Measurements from ENCODE around the gene PRAMEF5.
A peak's percentile ranks its signal among the peaks of the same experiment; 100 is the strongest.
"Not testable (repeated sequence)": the region's sequence is repeated elsewhere in the genome, so short reads cannot be mapped to it uniquely, and the experiment has no call there.

PRAMEF5 gene

GRCh38 chr1:13228343-13228781, 25.6 kb upstream of the PRAMEF5 start:
- no peak overlapping the region for H2BK120ac ChIP-seq (ENCODE audit: insufficient read depth, low read length, poor library complexity)
- H3K14ac ChIP-seq (ENCODE audit: low read length), result no peak overlapping the region
- no peak overlapping the region for H4K8ac ChIP-seq (ENCODE audit: low read depth, low read length)
- no peaks in the 10 kb centered on the region for H3K4me1 ChIP-seq (ENCODE audit: control insufficient read depth in 1 of 2, insufficient read depth in 2 of 2, low read length in 2 of 2)
- H3K4me2 ChIP-seq (ENCODE audit: low read length), result no peak overlapping the region
- peaks cover 40% of the 10 kb centered on the region for H3K9me3 ChIP-seq (ENCODE audit: insufficient read depth, low read depth, low read length)
- no peak overlapping the region for H2BK5ac ChIP-seq (ENCODE audit: low read depth, low read length, poor library complexity)
- H2AFZ ChIP-seq (ENCODE audit: insufficient read depth, low read length, poor library complexity), result no peak overlapping the region
- H4K91ac ChIP-seq (ENCODE audit: low read depth, low read length), result no peak overlapping the region
- no peak overlapping the region for H4K12ac ChIP-seq (ENCODE audit: low read depth, low read length)
- WGBS (ENCODE audit: extremely low coverage, insufficient coverage, insufficient read length), result no CpG with 5 or more reads among the region's 7 CpGs
- H2AK5ac ChIP-seq (ENCODE audit: low read length), result no peak overlapping the region
- H3K23ac ChIP-seq (ENCODE audit: low read length), result no peak overlapping the region
- no peak overlapping the region for H3K27ac ChIP-seq (ENCODE audit: low read depth, low read length)
- no peaks in the 10 kb centered on the region for H3K79me1 ChIP-seq (ENCODE audit: low read length)
- H2BK12ac ChIP-seq (ENCODE audit: low read length), result no peak overlapping the region
- H3K27me3 ChIP-seq (ENCODE audit: insufficient read depth, low read length), result no peaks in the 10 kb centered on the region
- no peak overlapping the region for H3K9ac ChIP-seq (ENCODE audit: low read length)
- no peak overlapping the region for H3K18ac ChIP-seq (ENCODE audit: low read length)
- peak; percentile 22 to 50 for DNase-seq
- H3K36me3 ChIP-seq (ENCODE audit: control insufficient read depth in 1 of 2, insufficient read depth in 2 of 2, low read length in 2 of 2), result no peaks in the 10 kb centered on the region
- H3K4ac ChIP-seq (ENCODE audit: low read depth, low read length), result no peak overlapping the region
- H3K79me2 ChIP-seq (ENCODE audit: control insufficient read depth, insufficient read depth, low read length, poor library complexity), result no peaks in the 10 kb centered on the region
- H3K4me3 ChIP-seq (ENCODE audit: low read depth, low read length), result no peak overlapping the region

GRCh38 chr1:13230096-13230495, 23.9 kb upstream of the PRAMEF5 start:
- H4K12ac ChIP-seq (ENCODE audit: low read depth, low read length); H2AK5ac ChIP-seq (ENCODE audit: low read length): not testable (repeated sequence)
- WGBS (ENCODE audit: extremely low coverage, insufficient coverage, insufficient read length), result no CpG with 5 or more reads among the region's 5 CpGs

GRCh38 chr1:13230601-13231000, 23.4 kb upstream of the PRAMEF5 start:
- not testable (repeated sequence) for H3K4me3 ChIP-seq (ENCODE audit: low read depth, low read length); H3K79me1 ChIP-seq (ENCODE audit: low read length); H4K8ac ChIP-seq (ENCODE audit: low read depth, low read length); H3K14ac ChIP-seq (ENCODE audit: low read length); H3K79me2 ChIP-seq (ENCODE audit: control insufficient read depth, insufficient read depth, low read length, poor library complexity); H3K27me3 ChIP-seq (ENCODE audit: insufficient read depth, low read length); H3K23ac ChIP-seq (ENCODE audit: low read length); H4K91ac ChIP-seq (ENCODE audit: low read depth, low read length); H3K18ac ChIP-seq (ENCODE audit: low read length); H3K4me2 ChIP-seq (ENCODE audit: low read length); H2AK5ac ChIP-seq (ENCODE audit: low read length); H2BK120ac ChIP-seq (ENCODE audit: insufficient read depth, low read length, poor library complexity); H2BK12ac ChIP-seq (ENCODE audit: low read length); H2AFZ ChIP-seq (ENCODE audit: insufficient read depth, low read length, poor library complexity); H3K4me1 ChIP-seq (ENCODE audit: control insufficient read depth in 1 of 2, insufficient read depth in 2 of 2, low read length in 2 of 2); H3K4ac ChIP-seq (ENCODE audit: low read depth, low read length); H4K12ac ChIP-seq (ENCODE audit: low read depth, low read length); H2BK5ac ChIP-seq (ENCODE audit: low read depth, low read length, poor library complexity); H3K9ac ChIP-seq (ENCODE audit: low read length); DNase-seq; H3K36me3 ChIP-seq (ENCODE audit: control insufficient read depth in 1 of 2, insufficient read depth in 2 of 2, low read length in 2 of 2); H3K27ac ChIP-seq (ENCODE audit: low read depth, low read length)
- H3K9me3 ChIP-seq (ENCODE audit: insufficient read depth, low read depth, low read length), result peaks cover 45% of the 10 kb centered on the region
- WGBS (ENCODE audit: extremely low coverage, insufficient coverage, insufficient read length), result no CpG with 5 or more reads among the region's 2 CpGs

More at GRCh38 chr1:13230096-13230495, 23.9 kb upstream of the PRAMEF5 start:
- not testable (repeated sequence) for H3K14ac ChIP-seq (ENCODE audit: low read length); H3K4me2 ChIP-seq (ENCODE audit: low read length); H2BK120ac ChIP-seq (ENCODE audit: insufficient read depth, low read length, poor library complexity); H3K4me3 ChIP-seq (ENCODE audit: low read depth, low read length); H3K27ac ChIP-seq (ENCODE audit: low read depth, low read length); H3K36me3 ChIP-seq (ENCODE audit: control insufficient read depth in 1 of 2, insufficient read depth in 2 of 2, low read length in 2 of 2); H3K18ac ChIP-seq (ENCODE audit: low read length); H3K4me1 ChIP-seq (ENCODE audit: control insufficient read depth in 1 of 2, insufficient read depth in 2 of 2, low read length in 2 of 2); H3K79me1 ChIP-seq (ENCODE audit: low read length); H4K91ac ChIP-seq (ENCODE audit: low read depth, low read length); H3K4ac ChIP-seq (ENCODE audit: low read depth, low read length); H4K8ac ChIP-seq (ENCODE audit: low read depth, low read length); H2BK5ac ChIP-seq (ENCODE audit: low read depth, low read length, poor library complexity); H2BK12ac ChIP-seq (ENCODE audit: low read length); H3K9ac ChIP-seq (ENCODE audit: low read length); H3K23ac ChIP-seq (ENCODE audit: low read length); H3K27me3 ChIP-seq (ENCODE audit: insufficient read depth, low read length); H3K79me2 ChIP-seq (ENCODE audit: control insufficient read depth, insufficient read depth, low read length, poor library complexity); DNase-seq; H2AFZ ChIP-seq (ENCODE audit: insufficient read depth, low read length, poor library complexity)
- peaks cover 45% of the 10 kb centered on the region for H3K9me3 ChIP-seq (ENCODE audit: insufficient read depth, low read depth, low read length)

- not testable (repeated sequence) for H3K18ac ChIP-seq (ENCODE audit: low read length); H3K27me3 ChIP-seq (ENCODE audit: insufficient read depth, low read length); H3K4me2 ChIP-seq (ENCODE audit: low read length); H3K27ac ChIP-seq (ENCODE audit: low read depth, low read length); H3K79me1 ChIP-seq (ENCODE audit: low read length); H4K8ac ChIP-seq (ENCODE audit: low read depth, low read length); H4K12ac ChIP-seq (ENCODE audit: low read depth, low read length); H3K4me3 ChIP-seq (ENCODE audit: low read depth, low read length); H2AK5ac ChIP-seq (ENCODE audit: low read length); H3K9ac ChIP-seq (ENCODE audit: low read length); H2BK120ac ChIP-seq (ENCODE audit: insufficient read depth, low read length, poor library complexity); H2BK5ac ChIP-seq (ENCODE audit: low read depth, low read length, poor library complexity); H3K79me2 ChIP-seq (ENCODE audit: control insufficient read depth, insufficient read depth, low read length, poor library complexity); H2BK12ac ChIP-seq (ENCODE audit: low read length); H3K4me1 ChIP-seq (ENCODE audit: control insufficient read depth in 1 of 2, insufficient read depth in 2 of 2, low read length in 2 of 2); H3K36me3 ChIP-seq (ENCODE audit: control insufficient read depth in 1 of 2, insufficient read depth in 2 of 2, low read length in 2 of 2); H3K23ac ChIP-seq (ENCODE audit: low read length); H3K4ac ChIP-seq (ENCODE audit: low read depth, low read length); H4K91ac ChIP-seq (ENCODE audit: low read depth, low read length); H3K14ac ChIP-seq (ENCODE audit: low read length); H2AFZ ChIP-seq (ENCODE audit: insufficient read depth, low read length, poor library complexity)
- no CpG with 5 or more reads among the region's 7 CpGs for WGBS (ENCODE audit: extremely low coverage, insufficient coverage, insufficient read length)
- H3K9me3 ChIP-seq (ENCODE audit: insufficient read depth, low read depth, low read length), result peaks cover 42% of the 10 kb centered on the region
- DNase-seq, result peak in 1 of 2 donors; percentile 0
These were observed 22.8 kb upstream of the PRAMEF5 start for GRCh38 chr1:13231061-13231750.
